HL-60 (cell line): Measurements from ENCODE around the gene AKAP13.

Experiments used
- GABPA ChIP-seq: IDR thresholded peaks from 2 replicates; pipeline ENCODE4 v1.6.1; 2012; ENCODE audit warnings: low read depth
- POLR2AphosphoS5 ChIP-seq: IDR thresholded peaks from 2 replicates; pipeline ENCODE4 v1.6.1; 2012; ENCODE audit warnings: low read depth
- TF ChIP-seq, protein P1 (sequence below): IDR thresholded peaks from one replicate; pipeline ENCODE4 v1.5.1; 2011; ENCODE audit warnings: low read length, control low read depth, inconsistent platforms; ENCODE audit not compliant: insufficient read depth
- TF ChIP-seq, protein P2 (sequence below): IDR thresholded peaks from 2 replicates; pipeline ENCODE4 v1.6.1; 2012; ENCODE audit warnings: low read depth; ENCODE audit not compliant: insufficient replicate concordance

DNA sequence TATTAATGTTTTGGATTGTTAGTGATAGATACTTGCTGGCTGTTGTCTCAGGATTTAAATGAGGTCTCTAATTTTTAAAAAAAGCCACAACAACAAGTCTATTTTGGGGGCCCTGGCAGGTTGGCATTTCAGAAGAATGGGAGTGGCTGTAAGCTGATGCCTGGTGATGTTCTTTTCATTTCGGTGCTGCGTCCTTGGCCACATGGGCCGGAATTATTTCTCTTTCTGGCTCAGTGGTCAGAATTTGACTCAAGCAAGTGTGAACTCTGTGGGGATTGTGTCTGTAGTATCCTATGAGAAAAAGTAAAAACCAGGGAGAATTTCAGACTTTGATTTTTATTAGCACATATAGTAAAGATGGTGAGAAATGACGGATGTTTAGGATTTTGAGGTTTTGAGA, 203.0 kb downstream of the AKAP13 start:
- TF ChIP-seq POLR2AphosphoS5 (no peak), GABPA (no peak)
- TF ChIP-seq, protein P1, sequence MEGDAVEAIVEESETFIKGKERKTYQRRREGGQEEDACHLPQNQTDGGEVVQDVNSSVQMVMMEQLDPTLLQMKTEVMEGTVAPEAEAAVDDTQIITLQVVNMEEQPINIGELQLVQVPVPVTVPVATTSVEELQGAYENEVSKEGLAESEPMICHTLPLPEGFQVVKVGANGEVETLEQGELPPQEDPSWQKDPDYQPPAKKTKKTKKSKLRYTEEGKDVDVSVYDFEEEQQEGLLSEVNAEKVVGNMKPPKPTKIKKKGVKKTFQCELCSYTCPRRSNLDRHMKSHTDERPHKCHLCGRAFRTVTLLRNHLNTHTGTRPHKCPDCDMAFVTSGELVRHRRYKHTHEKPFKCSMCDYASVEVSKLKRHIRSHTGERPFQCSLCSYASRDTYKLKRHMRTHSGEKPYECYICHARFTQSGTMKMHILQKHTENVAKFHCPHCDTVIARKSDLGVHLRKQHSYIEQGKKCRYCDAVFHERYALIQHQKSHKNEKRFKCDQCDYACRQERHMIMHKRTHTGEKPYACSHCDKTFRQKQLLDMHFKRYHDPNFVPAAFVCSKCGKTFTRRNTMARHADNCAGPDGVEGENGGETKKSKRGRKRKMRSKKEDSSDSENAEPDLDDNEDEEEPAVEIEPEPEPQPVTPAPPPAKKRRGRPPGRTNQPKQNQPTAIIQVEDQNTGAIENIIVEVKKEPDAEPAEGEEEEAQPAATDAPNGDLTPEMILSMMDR: no peak
- TF ChIP-seq, protein P2, sequence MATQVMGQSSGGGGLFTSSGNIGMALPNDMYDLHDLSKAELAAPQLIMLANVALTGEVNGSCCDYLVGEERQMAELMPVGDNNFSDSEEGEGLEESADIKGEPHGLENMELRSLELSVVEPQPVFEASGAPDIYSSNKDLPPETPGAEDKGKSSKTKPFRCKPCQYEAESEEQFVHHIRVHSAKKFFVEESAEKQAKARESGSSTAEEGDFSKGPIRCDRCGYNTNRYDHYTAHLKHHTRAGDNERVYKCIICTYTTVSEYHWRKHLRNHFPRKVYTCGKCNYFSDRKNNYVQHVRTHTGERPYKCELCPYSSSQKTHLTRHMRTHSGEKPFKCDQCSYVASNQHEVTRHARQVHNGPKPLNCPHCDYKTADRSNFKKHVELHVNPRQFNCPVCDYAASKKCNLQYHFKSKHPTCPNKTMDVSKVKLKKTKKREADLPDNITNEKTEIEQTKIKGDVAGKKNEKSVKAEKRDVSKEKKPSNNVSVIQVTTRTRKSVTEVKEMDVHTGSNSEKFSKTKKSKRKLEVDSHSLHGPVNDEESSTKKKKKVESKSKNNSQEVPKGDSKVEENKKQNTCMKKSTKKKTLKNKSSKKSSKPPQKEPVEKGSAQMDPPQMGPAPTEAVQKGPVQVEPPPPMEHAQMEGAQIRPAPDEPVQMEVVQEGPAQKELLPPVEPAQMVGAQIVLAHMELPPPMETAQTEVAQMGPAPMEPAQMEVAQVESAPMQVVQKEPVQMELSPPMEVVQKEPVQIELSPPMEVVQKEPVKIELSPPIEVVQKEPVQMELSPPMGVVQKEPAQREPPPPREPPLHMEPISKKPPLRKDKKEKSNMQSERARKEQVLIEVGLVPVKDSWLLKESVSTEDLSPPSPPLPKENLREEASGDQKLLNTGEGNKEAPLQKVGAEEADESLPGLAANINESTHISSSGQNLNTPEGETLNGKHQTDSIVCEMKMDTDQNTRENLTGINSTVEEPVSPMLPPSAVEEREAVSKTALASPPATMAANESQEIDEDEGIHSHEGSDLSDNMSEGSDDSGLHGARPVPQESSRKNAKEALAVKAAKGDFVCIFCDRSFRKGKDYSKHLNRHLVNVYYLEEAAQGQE: no peak
